ENCODE measurements around the gene CEP63. TPM values are rescaled to one million over a fixed set of nuclear protein-coding genes. Genes with fewer than 3 reads are reported as not detected.

Gene CEP63
- total and polyA plus RNA-seq, 2 experiments from 2014 or later = 15.8 to 237 TPM

GRCh38 chr3:134522541-134522940 is 36.7 kb downstream of the CEP63 start:
- Histone ChIP-seq H3K27me3 (no peaks in the 10 kb centered on the region), H3K79me2 (peaks cover 32% of the 10 kb centered on the region), H3K9me3 (ENCODE audit: low read depth) (peaks cover 29% of the 10 kb centered on the region), H3K4me2 (no peak overlapping the region), H3K9me2 (replicated peaks; ENCODE audit: insufficient read depth) (no peaks in the 10 kb centered on the region), H3K27ac (no peak overlapping the region), H4K20me1 (ENCODE audit: insufficient read depth, poor library complexity, severe bottlenecking) (no peaks in the 10 kb centered on the region), H3K4me1 (ENCODE audit: insufficient read depth) (no peaks in the 10 kb centered on the region), H3K4me3 (no peak overlapping the region), H3K36me3 (replicated peaks; ENCODE audit: insufficient read depth, low read depth) (no peaks in the 10 kb centered on the region), H2AFZ (no peak overlapping the region)
- no peak for TF ChIP-seq EZH2phosphoT487 (IDR thresholded peaks at IDR 0.05; ENCODE audit: low read depth, severe bottlenecking, unreplicated experiment)
- no peak for TF ChIP-seq CTCF (IDR thresholded peaks at IDR 0.05; ENCODE audit: poor library complexity)
- no peak for TF ChIP-seq EZH2 (IDR thresholded peaks at IDR 0.05; ENCODE audit: borderline replicate concordance)
- no peak for DNase-seq (ENCODE audit: low spot score)
- 98% methylated on average over 6 of the region's 6 CpGs for WGBS (ENCODE audit: low lambda C conversion rate, missing lambda C conversion rate)

GRCh38 chr3:134525293-134525692 is 39.4 kb downstream of the CEP63 start:
- Histone ChIP-seq H3K4me2 (no peak overlapping the region), H4K20me1 (ENCODE audit: insufficient read depth, poor library complexity, severe bottlenecking) (no peaks in the 10 kb centered on the region), H3K79me2 (peaks cover 32% of the 10 kb centered on the region), H3K36me3 (replicated peaks; ENCODE audit: insufficient read depth, low read depth) (no peaks in the 10 kb centered on the region), H3K27me3 (no peaks in the 10 kb centered on the region), H3K9me3 (ENCODE audit: low read depth) (peaks cover 22% of the 10 kb centered on the region), H3K27ac (no peak overlapping the region), H3K9me2 (replicated peaks; ENCODE audit: insufficient read depth) (no peaks in the 10 kb centered on the region), H3K4me3 (no peak overlapping the region), H2AFZ (no peak overlapping the region), H3K4me1 (ENCODE audit: insufficient read depth) (no peaks in the 10 kb centered on the region)
- TF ChIP-seq EZH2 (IDR thresholded peaks at IDR 0.05; ENCODE audit: borderline replicate concordance) (no peak), EZH2phosphoT487 (IDR thresholded peaks at IDR 0.05; ENCODE audit: low read depth, severe bottlenecking, unreplicated experiment) (no peak)
- DNase-seq (ENCODE audit: low spot score) = no peak

GRCh38 chr3:134526319-134526718 is 40.5 kb downstream of the CEP63 start:
- H3K4me3 ChIP-seq = no peak overlapping the region
- H3K27ac ChIP-seq = no peak overlapping the region
- H3K4me1 ChIP-seq (ENCODE audit: insufficient read depth) = no peaks in the 10 kb centered on the region
- no peak for TF ChIP-seq CTCF (IDR thresholded peaks at IDR 0.05; ENCODE audit: poor library complexity)
- TF ChIP-seq EZH2phosphoT487 (IDR thresholded peaks at IDR 0.05; ENCODE audit: low read depth, severe bottlenecking, unreplicated experiment) = no peak
- no peak for TF ChIP-seq EZH2 (IDR thresholded peaks at IDR 0.05; ENCODE audit: borderline replicate concordance)
- H3K4me2 ChIP-seq = no peak overlapping the region
- H3K9me3 ChIP-seq (ENCODE audit: low read depth) = peaks cover 22% of the 10 kb centered on the region
- no peaks in the 10 kb centered on the region for H4K20me1 ChIP-seq (ENCODE audit: insufficient read depth, poor library complexity, severe bottlenecking)
- whole genome bisulfite sequencing (ENCODE audit: low lambda C conversion rate, missing lambda C conversion rate) = 92% methylated on average over 1 of the region's 1 CpG
- H3K79me2 ChIP-seq = peaks cover 32% of the 10 kb centered on the region
- no peaks in the 10 kb centered on the region for H3K9me2 ChIP-seq (replicated peaks; ENCODE audit: insufficient read depth)
- H3K27me3 ChIP-seq = no peaks in the 10 kb centered on the region
- H3K36me3 ChIP-seq (replicated peaks; ENCODE audit: insufficient read depth, low read depth) = no peaks in the 10 kb centered on the region
- no peak for DNase-seq (ENCODE audit: low spot score)
- H2AFZ ChIP-seq = no peak overlapping the region

GRCh38 chr3:134527037-134527436 is 41.2 kb downstream of the CEP63 start:
- DNase-seq (ENCODE audit: low spot score) = no peak
- Histone ChIP-seq H3K4me3 (no peak overlapping the region), H2AFZ (no peak overlapping the region), H3K9me2 (replicated peaks; ENCODE audit: insufficient read depth) (no peaks in the 10 kb centered on the region), H3K27ac (no peak overlapping the region), H4K20me1 (ENCODE audit: insufficient read depth, poor library complexity, severe bottlenecking) (no peaks in the 10 kb centered on the region), H3K79me2 (peaks cover 32% of the 10 kb centered on the region), H3K9me3 (ENCODE audit: low read depth) (peaks cover 22% of the 10 kb centered on the region), H3K36me3 (replicated peaks; ENCODE audit: insufficient read depth, low read depth) (no peaks in the 10 kb centered on the region), H3K4me2 (no peak overlapping the region), H3K4me1 (ENCODE audit: insufficient read depth) (no peaks in the 10 kb centered on the region), H3K27me3 (no peaks in the 10 kb centered on the region)
- TF ChIP-seq CTCF (IDR thresholded peaks at IDR 0.05; ENCODE audit: poor library complexity) (no peak), EZH2 (IDR thresholded peaks at IDR 0.05; ENCODE audit: borderline replicate concordance) (no peak), EZH2phosphoT487 (IDR thresholded peaks at IDR 0.05; ENCODE audit: low read depth, severe bottlenecking, unreplicated experiment) (no peak)
- WGBS (ENCODE audit: low lambda C conversion rate, missing lambda C conversion rate) = 86% methylated on average over 3 of the region's 4 CpGs

Measured in hepatocyte (in vitro differentiated cells).